Neural progenitor cell (in vitro differentiated cells): ENCODE data around the gene RHBDD1. TPM values are rescaled to one million over a fixed set of nuclear protein-coding genes. Genes with fewer than 3 reads are reported as not detected.
A peak's percentile ranks its signal among the peaks of the same experiment; 100 is the strongest.

Source experiments
- DNase-seq: peaks from one replicate; pipeline ENCODE4 v3.0.0-alpha.2; 2016; ENCODE audit warnings: low spot score
- H2AFZ ChIP-seq: fragments of 200-600 bp; sonication (generic); replicated peaks from 2 replicates; pipeline ENCODE4 v1.6.1; 2016; ENCODE audit warnings: antibody characterized with exemption
- H3F3A ChIP-seq: fragments of 200-600 bp; sonication (generic); 2 replicates; pipeline ENCODE4 v1.6.1; 2016; ENCODE audit warnings: antibody characterized with exemption, low read depth
- H3K27ac ChIP-seq: fragments of 200-600 bp; sonication (generic); 2 replicates; pipeline ENCODE4 v1.5.1; 2016; ENCODE audit warnings: mild to moderate bottlenecking
- H3K27me3 ChIP-seq: fragments of 200-600 bp; sonication (generic); 2 replicates; pipeline ENCODE4 v1.6.1; 2016; ENCODE audit warnings: mild to moderate bottlenecking, moderate library complexity
- H3K36me3 ChIP-seq: fragments of 200-600 bp; sonication (generic); 2 replicates; pipeline ENCODE4 v1.5.1; 2016
- H3K4me1 ChIP-seq: fragments of 200-600 bp; sonication (generic); 2 replicates; pipeline ENCODE4 v1.6.1; 2016; ENCODE audit warnings: mixed run types
- H3K4me2 ChIP-seq: fragments of 200-600 bp; sonication (generic); 2 replicates; pipeline ENCODE4 v1.6.1; 2016
- H3K4me3 ChIP-seq: fragments of 200-600 bp; sonication (generic); 2 replicates; pipeline ENCODE4 v1.5.1; 2016
- H3K79me2 ChIP-seq: fragments of 200-600 bp; sonication (generic); 2 replicates; pipeline ENCODE4 v1.6.1; 2016; ENCODE audit warnings: low read depth
- H3K9ac ChIP-seq: fragments of 200-600 bp; sonication (generic); 2 replicates; pipeline ENCODE4 v1.6.1; 2016
- H3K9me3 ChIP-seq: fragments of 200-600 bp; sonication (generic); 2 replicates; pipeline ENCODE4 v1.5.1; 2016; ENCODE audit warnings: low read depth
- H4K20me1 ChIP-seq: fragments of 200-600 bp; sonication (generic); 2 replicates; pipeline ENCODE4 v1.6.1; 2016; ENCODE audit warnings: low read depth
- H3K27ac Mint-ChIP-seq: 3 replicates; pipeline ENCODE4 v1.8.0; 2021; ENCODE audit warnings: mixed read lengths
- H3K27me3 Mint-ChIP-seq: 2 replicates; pipeline ENCODE4 v1.8.0; 2022; ENCODE audit warnings: low read depth, mild to moderate bottlenecking, inconsistent platforms, moderate library complexity, mixed read lengths; ENCODE audit not compliant: insufficient read depth
- H3K36me3 Mint-ChIP-seq: 3 replicates; pipeline ENCODE4 v1.8.0; 2021; ENCODE audit warnings: mixed read lengths
- H3K4me1 Mint-ChIP-seq: 3 replicates; pipeline ENCODE4 v1.8.0; 2021; ENCODE audit warnings: mixed read lengths
- H3K4me3 Mint-ChIP-seq: 3 replicates; pipeline ENCODE4 v1.8.0; 2021; ENCODE audit warnings: mild to moderate bottlenecking, moderate library complexity, mixed read lengths
- H3K9me3 Mint-ChIP-seq: 3 replicates; pipeline ENCODE4 v1.8.0; 2020; ENCODE audit warnings: mixed read lengths
- EZH2 ChIP-seq: fragments of 200-600 bp; sonication (generic); IDR thresholded peaks from 2 replicates; pipeline ENCODE4 v1.6.1; 2017; ENCODE audit warnings: antibody characterized with exemption, mild to moderate bottlenecking, moderate library complexity
- EZH2phosphoT487 ChIP-seq: fragments of 200-600 bp; sonication (generic); IDR thresholded peaks from 2 replicates; pipeline ENCODE4 v1.6.1; 2017; ENCODE audit warnings: antibody characterized with exemption
- total RNA-seq: library from RNA; depleted of rRNA; stranded (reverse); fragments of >200 nt; gene quantifications from 2 replicates; pipeline ENCODE4 v1.2.3, GENCODE V29; 2015; ENCODE audit warnings: low replicate concordance
- TF ChIP-seq, protein P1 (sequence below): fragments of 200-600 bp; sonication (generic); IDR thresholded peaks from 2 replicates; pipeline ENCODE4 v1.5.1; 2017; ENCODE audit warnings: antibody characterized with exemption, mild to moderate bottlenecking

Gene RHBDD1
- total RNA-seq, 1 donor from 2014 or later: 15.1 TPM

DNA sequence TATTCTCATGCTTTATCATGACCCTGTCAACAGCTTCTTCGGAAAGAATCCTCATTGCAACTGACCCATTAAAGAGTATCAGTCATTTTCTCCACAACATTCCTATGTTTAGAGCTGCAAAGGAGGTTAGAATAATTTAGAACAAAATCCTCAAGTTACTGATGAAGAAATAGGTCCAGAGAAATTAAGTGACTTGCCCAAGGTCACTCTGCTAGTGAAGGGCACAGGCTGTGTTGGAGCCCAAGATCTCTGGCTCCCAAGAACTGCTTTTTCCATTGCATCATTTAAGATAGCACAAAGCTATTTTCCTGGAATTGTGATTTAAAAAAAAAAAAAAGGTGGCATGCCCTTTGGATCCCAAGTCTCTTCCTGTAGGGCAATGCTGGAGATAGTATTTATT, 45.8 kb upstream of the RHBDD1 start:
- no peak overlapping the region for H3K4me3 Mint-ChIP-seq
- H3K4me1 ChIP-seq: peaks cover 33% of the 10 kb centered on the region
- H3K27me3 Mint-ChIP-seq: no peaks in the 10 kb centered on the region
- no peak for TF ChIP-seq EZH2phosphoT487
- TF ChIP-seq, protein P1, sequence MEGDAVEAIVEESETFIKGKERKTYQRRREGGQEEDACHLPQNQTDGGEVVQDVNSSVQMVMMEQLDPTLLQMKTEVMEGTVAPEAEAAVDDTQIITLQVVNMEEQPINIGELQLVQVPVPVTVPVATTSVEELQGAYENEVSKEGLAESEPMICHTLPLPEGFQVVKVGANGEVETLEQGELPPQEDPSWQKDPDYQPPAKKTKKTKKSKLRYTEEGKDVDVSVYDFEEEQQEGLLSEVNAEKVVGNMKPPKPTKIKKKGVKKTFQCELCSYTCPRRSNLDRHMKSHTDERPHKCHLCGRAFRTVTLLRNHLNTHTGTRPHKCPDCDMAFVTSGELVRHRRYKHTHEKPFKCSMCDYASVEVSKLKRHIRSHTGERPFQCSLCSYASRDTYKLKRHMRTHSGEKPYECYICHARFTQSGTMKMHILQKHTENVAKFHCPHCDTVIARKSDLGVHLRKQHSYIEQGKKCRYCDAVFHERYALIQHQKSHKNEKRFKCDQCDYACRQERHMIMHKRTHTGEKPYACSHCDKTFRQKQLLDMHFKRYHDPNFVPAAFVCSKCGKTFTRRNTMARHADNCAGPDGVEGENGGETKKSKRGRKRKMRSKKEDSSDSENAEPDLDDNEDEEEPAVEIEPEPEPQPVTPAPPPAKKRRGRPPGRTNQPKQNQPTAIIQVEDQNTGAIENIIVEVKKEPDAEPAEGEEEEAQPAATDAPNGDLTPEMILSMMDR: no peak
- TF ChIP-seq EZH2: no peak
- H2AFZ ChIP-seq: no peak overlapping the region
- H4K20me1 ChIP-seq: peaks cover 6% of the 10 kb centered on the region
- H3K4me3 ChIP-seq: no peak overlapping the region
- H3K36me3 ChIP-seq: no peaks in the 10 kb centered on the region
- no peaks in the 10 kb centered on the region for H3K27me3 ChIP-seq
- peaks cover 40% of the 10 kb centered on the region for H3K4me1 Mint-ChIP-seq
- peaks cover 60% of the 10 kb centered on the region for H3K36me3 Mint-ChIP-seq
- H3K4me2 ChIP-seq: no peak overlapping the region
- H3F3A ChIP-seq: peaks cover 11% of the 10 kb centered on the region
- no peak overlapping the region for H3K27ac ChIP-seq
- H3K79me2 ChIP-seq: peaks cover 79% of the 10 kb centered on the region
- H3K9me3 ChIP-seq: no peaks in the 10 kb centered on the region
- no peak overlapping the region for H3K9ac ChIP-seq
- peaks cover 24% of the 10 kb centered on the region for H3K9me3 Mint-ChIP-seq
- no peak overlapping the region for H3K27ac Mint-ChIP-seq
- no peak for DNase-seq

DNA sequence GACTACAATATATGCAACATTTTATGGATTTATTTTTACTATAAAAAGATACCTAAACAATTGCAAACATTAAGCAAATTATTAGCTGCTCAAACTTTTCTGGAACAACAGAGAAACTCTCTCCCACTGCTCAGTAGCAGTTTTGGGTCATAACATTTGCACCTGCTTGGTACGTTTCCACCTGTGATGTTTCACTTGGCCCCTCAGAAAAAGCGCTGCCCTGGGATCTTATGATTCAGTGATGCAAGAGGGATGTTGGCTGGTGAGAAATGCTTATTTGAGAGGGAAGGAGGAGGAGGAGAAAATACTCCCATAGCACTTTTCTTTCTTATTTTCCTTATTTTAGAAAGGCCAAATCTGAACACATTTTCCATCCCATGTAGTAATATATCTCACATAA, 45.4 kb upstream of the RHBDD1 start:
- peaks cover 40% of the 10 kb centered on the region for H3K4me1 Mint-ChIP-seq
- H3K4me3 ChIP-seq: no peak overlapping the region
- H3K9me3 Mint-ChIP-seq: peaks cover 24% of the 10 kb centered on the region
- peaks cover 9% of the 10 kb centered on the region for H4K20me1 ChIP-seq
- no peaks in the 10 kb centered on the region for H3K27me3 Mint-ChIP-seq
- H3K9ac ChIP-seq: no peak overlapping the region
- peaks cover 59% of the 10 kb centered on the region for H3K36me3 Mint-ChIP-seq
- H2AFZ ChIP-seq: no peak overlapping the region
- peak overlapping the region; percentile 88 for H3K4me2 ChIP-seq
- H3K4me1 ChIP-seq: peaks cover 33% of the 10 kb centered on the region
- H3F3A ChIP-seq: peaks cover 11% of the 10 kb centered on the region
- peaks cover 83% of the 10 kb centered on the region for H3K79me2 ChIP-seq
- no peaks in the 10 kb centered on the region for H3K27me3 ChIP-seq
- H3K4me3 Mint-ChIP-seq: peak overlapping the region; percentile 45
- H3K27ac ChIP-seq: no peak overlapping the region
- no peak for DNase-seq
- H3K36me3 ChIP-seq: no peaks in the 10 kb centered on the region
- H3K27ac Mint-ChIP-seq: no peak overlapping the region
- TF ChIP-seq EZH2: no peak
- no peak for TF ChIP-seq EZH2phosphoT487
- TF ChIP-seq, protein P1: no peak
- H3K9me3 ChIP-seq: no peaks in the 10 kb centered on the region

DNA sequence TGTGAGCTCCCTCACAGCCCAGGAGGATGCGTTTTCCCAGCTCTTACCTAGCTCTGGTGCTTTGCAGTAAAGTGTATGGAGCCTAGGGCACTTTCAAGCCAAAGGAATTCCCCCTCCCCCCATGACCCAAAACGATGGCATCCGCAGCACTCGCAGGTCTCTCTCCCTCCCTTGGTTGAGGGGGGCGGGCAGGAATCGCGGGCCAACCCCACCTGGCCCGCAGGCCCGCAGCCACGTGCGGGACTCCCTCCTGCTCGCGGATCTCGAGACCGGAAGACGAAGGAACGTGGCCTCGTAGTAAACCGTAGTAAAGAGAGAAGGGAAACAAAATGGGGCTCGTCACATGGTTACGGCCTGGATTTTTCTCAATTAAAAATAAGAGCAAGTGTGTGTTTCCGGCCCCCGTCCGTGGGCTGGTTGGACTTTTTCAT, 44.8 kb upstream of the RHBDD1 start:
- Mint-ChIP-seq H3K4me1 (peaks cover 45% of the 10 kb centered on the region), H3K9me3 (peaks cover 20% of the 10 kb centered on the region), H3K27ac (no peak overlapping the region), H3K4me3 (peak overlapping the region; percentile 83), H3K36me3 (peaks cover 57% of the 10 kb centered on the region), H3K27me3 (no peaks in the 10 kb centered on the region)
- Histone ChIP-seq H3K9me3 (no peaks in the 10 kb centered on the region), H2AFZ (peak overlapping the region; percentile 99), H3K79me2 (peaks cover 88% of the 10 kb centered on the region), H3F3A (peaks cover 11% of the 10 kb centered on the region), H3K4me1 (peaks cover 33% of the 10 kb centered on the region), H3K27ac (no peak overlapping the region), H3K27me3 (no peaks in the 10 kb centered on the region), H3K36me3 (no peaks in the 10 kb centered on the region), H3K9ac (no peak overlapping the region), H3K4me2 (peak overlapping the region; percentile 88), H3K4me3 (peak overlapping the region; percentile 52), H4K20me1 (peaks cover 16% of the 10 kb centered on the region)
- TF ChIP-seq, protein P1: no peak
- TF ChIP-seq EZH2phosphoT487 (no peak), EZH2 (no peak)
- peak; percentile 69 for DNase-seq
